HPDE6-E6E7 (cell line): ENCODE results near the gene PCDHGB1.
"Not testable (repeated sequence)": the region's sequence is repeated elsewhere in the genome, so short reads cannot be mapped to it uniquely, and the experiment has no call there.

Source experiments
- DNase-seq: peaks from one replicate; pipeline ENCODE4 v3.0.0; 2011; ENCODE audit warnings: missing footprints; ENCODE audit errors: extremely low spot score

PCDHGB1 gene

GRCh38 chr5:141346017-141346416, 3.9 kb upstream of the PCDHGB1 start:
- not testable (repeated sequence) for DNase-seq

- no peak for DNase-seq
Observed at GRCh38 chr5:141351591-141351990, 1.7 kb downstream of the PCDHGB1 start.

GRCh38 chr5:141354900-141355469, 5.1 kb downstream of the PCDHGB1 start, which contains the start of gene PCDHGA4:
TSS of gene PCDHGA4 (plus strand) at chr5:141355021. CDS start at chr5:141355108, 87 bp downstream.
- no peak for DNase-seq

- DNase-seq, result no peak
Observed at GRCh38 chr5:141355641-141356040, 5.7 kb downstream of the PCDHGB1 start.

- no peak for DNase-seq
Observed at GRCh38 chr5:141356133-141356532, 6.2 kb downstream of the PCDHGB1 start.

- no peak for DNase-seq
Observed at GRCh38 chr5:141356950-141357349, 7.1 kb downstream of the PCDHGB1 start.

- DNase-seq, result no peak
Observed at GRCh38 chr5:141359790-141360426, 10.0 kb downstream of the PCDHGB1 start, which contains the start of gene PCDHGB2. TSS of gene PCDHGB2 (plus strand) at chr5:141359994. CDS start at chr5:141360136, 142 bp downstream.

- no peak for DNase-seq
Observed at GRCh38 chr5:141360685-141361084, 10.8 kb downstream of the PCDHGB1 start.

GRCh38 chr5:141362719-141363118, 12.8 kb downstream of the PCDHGB1 start:
- no peak for DNase-seq

- no peak for DNase-seq
Observed at GRCh38 chr5:141363952-141364660, 14.2 kb downstream of the PCDHGB1 start, which contains the start of gene PCDHGA5. TSS of gene PCDHGA5 (plus strand) at chr5:141364162. CDS start at chr5:141364331, 169 bp downstream.

- DNase-seq, result no peak
Observed at GRCh38 chr5:141366016-141366896, 16.4 kb downstream of the PCDHGB1 start.

- DNase-seq, result no peak
Observed at GRCh38 chr5:141369994-141370848, 20.3 kb downstream of the PCDHGB1 start, which contains the start of gene PCDHGB3. TSS of gene PCDHGB3 (plus strand) at chr5:141370242. CDS start at chr5:141370395, 153 bp downstream.

- DNase-seq, result no peak
Observed at GRCh38 chr5:141371572-141372475, 21.9 kb downstream of the PCDHGB1 start.

GRCh38 chr5:141373673-141374317, 23.9 kb downstream of the PCDHGB1 start, which contains the start of gene PCDHGA6:
TSS of gene PCDHGA6 (plus strand) at chr5:141373891. CDS start at chr5:141374084, 193 bp downstream.
- DNase-seq, result no peak

- DNase-seq, result no peak
Observed at GRCh38 chr5:141374627-141375026, 24.7 kb downstream of the PCDHGB1 start.

- DNase-seq, result not testable (repeated sequence)
Observed at GRCh38 chr5:141375444-141376155, 25.7 kb downstream of the PCDHGB1 start.

GRCh38 chr5:141382469-141383294, 32.8 kb downstream of the PCDHGB1 start, which contains the start of gene PCDHGA7:
TSS of gene PCDHGA7 (plus strand) at chr5:141382742. CDS start at chr5:141382900, 158 bp downstream.
- DNase-seq, result no peak
